Measurements from ENCODE around the gene TPST2. TPM values are rescaled to one million over a fixed set of nuclear protein-coding genes. Genes with fewer than 3 reads are reported as not detected.

TPST2 gene
- polyA plus RNA-seq, 1 experiment = 33.6 TPM

GRCh38 chr22:26621663-26622062, 31.7 kb upstream of the TPST2 start, which contains the start of gene CRYBA4:
Gene CRYBA4, plus strand, starts transcription at chr22:26621963. Its CDS starts 634 bp downstream, at chr22:26622597.
- CTCF ChIA-PET = no interaction called here

GRCh38 chr22:26620197-26620596, 30.3 kb upstream of the TPST2 start:
- CTCF ChIA-PET = no interaction called here
- DNase-seq (ENCODE audit: low read depth, low spot score) = no peak
- H3K9me3 ChIP-seq (ENCODE audit: control insufficient read depth, insufficient read depth, low read length) = peaks cover under 1% of the 10 kb centered on the region; the same call in 1 of the 2 replicates
- H3K27ac ChIP-seq (ENCODE audit: low read depth, low read length) = no peak overlapping the region
- no peak overlapping the region for H3K4me3 ChIP-seq (ENCODE audit: low read depth, low read length)
- POLR2A ChIA-PET = no interaction called here
- TF ChIP-seq CTCF (IDR thresholded peaks at IDR 0.05; ENCODE audit: low read depth, low read length) = no peak
- peaks cover 32% of the 10 kb centered on the region for H3K27me3 ChIP-seq (ENCODE audit: control insufficient read depth, insufficient read depth, low read length)

More at GRCh38 chr22:26621663-26622062, 31.7 kb upstream of the TPST2 start, which contains the start of gene CRYBA4:
- peaks cover 4% of the 10 kb centered on the region; the same call in 1 of the 2 replicates for H3K9me3 ChIP-seq (ENCODE audit: control insufficient read depth, insufficient read depth, low read length)
- TF ChIP-seq CTCF (IDR thresholded peaks at IDR 0.05; ENCODE audit: low read depth, low read length) = no peak
- no peak within 1 kb of the TSS for H3K27ac ChIP-seq (ENCODE audit: low read depth, low read length)
- H3K4me3 ChIP-seq (ENCODE audit: low read depth, low read length) = no peak within 1 kb of the TSS
- H3K27me3 ChIP-seq (ENCODE audit: control insufficient read depth, insufficient read depth, low read length) = peaks cover 35% of the 10 kb centered on the region
- no peak for DNase-seq (ENCODE audit: low read depth, low spot score)
- POLR2A ChIA-PET = no interaction called here

GRCh38 chr22:26619510-26619909, 29.6 kb upstream of the TPST2 start:
- Histone ChIP-seq H3K4me3 (ENCODE audit: low read depth, low read length) (no peak overlapping the region), H3K27ac (ENCODE audit: low read depth, low read length) (no peak overlapping the region), H3K9me3 (ENCODE audit: control insufficient read depth, insufficient read depth, low read length) (no peaks in the 10 kb centered on the region; the same call in 1 of the 2 replicates), H3K27me3 (ENCODE audit: control insufficient read depth, insufficient read depth, low read length) (peaks cover 27% of the 10 kb centered on the region)
- CTCF ChIA-PET = no interaction called here
- no peak for DNase-seq (ENCODE audit: low read depth, low spot score)
- POLR2A ChIA-PET = no interaction called here
- no peak for TF ChIP-seq CTCF (IDR thresholded peaks at IDR 0.05; ENCODE audit: low read depth, low read length)

GRCh38 chr22:26618455-26618854, 28.5 kb upstream of the TPST2 start:
- peaks cover 19% of the 10 kb centered on the region for H3K27me3 ChIP-seq (ENCODE audit: control insufficient read depth, insufficient read depth, low read length)
- H3K4me3 ChIP-seq (ENCODE audit: low read depth, low read length) = no peak overlapping the region
- no peak for TF ChIP-seq CTCF (IDR thresholded peaks at IDR 0.05; ENCODE audit: low read depth, low read length)
- no peak for DNase-seq (ENCODE audit: low read depth, low spot score)
- no peaks in the 10 kb centered on the region; the same call in 1 of the 2 replicates for H3K9me3 ChIP-seq (ENCODE audit: control insufficient read depth, insufficient read depth, low read length)
- no peak overlapping the region for H3K27ac ChIP-seq (ENCODE audit: low read depth, low read length)
- ChIA-PET CTCF (no interaction called here), POLR2A (no interaction called here)

GRCh38 chr22:26617271-26618199, 27.6 kb upstream of the TPST2 start, which contains the start of gene CRYBB1:
Gene CRYBB1, minus strand, starts transcription at chr22:26618027. Its CDS starts 1,708 bp downstream, at chr22:26616319.
- no peaks in the 10 kb centered on the region for H3K9me3 ChIP-seq (ENCODE audit: control insufficient read depth, insufficient read depth, low read length)
- no peak within 1 kb of the TSS for H3K27ac ChIP-seq (ENCODE audit: low read depth, low read length)
- DNase-seq (ENCODE audit: low read depth, low spot score) = no peak
- H3K27me3 ChIP-seq (ENCODE audit: control insufficient read depth, insufficient read depth, low read length) = peaks cover 12% of the 10 kb centered on the region
- ChIA-PET CTCF (no interaction called here), POLR2A (interaction anchor here (0.6 kb wide), 1 partner anchor 26 kb away, joined by 5 read pairs; no protein-coding TSS in a partner anchor)
- TF ChIP-seq CTCF (IDR thresholded peaks at IDR 0.05; ENCODE audit: low read depth, low read length) = no peak
- H3K4me3 ChIP-seq (ENCODE audit: low read depth, low read length) = no peak within 1 kb of the TSS

Measured in AG04450 (cell line).